HG03520 (cell line): ENCODE data around the gene EPN2.

ENCODE experiments used
- ATAC-seq: cut with Tn5 transposase; IDR thresholded peaks from one replicate; pipeline ENCODE4 v1.9.1; 2021; ENCODE audit warnings: mild to moderate bottlenecking, moderate library complexity; ENCODE audit not compliant: unreplicated experiment

EPN2 gene

DNA sequence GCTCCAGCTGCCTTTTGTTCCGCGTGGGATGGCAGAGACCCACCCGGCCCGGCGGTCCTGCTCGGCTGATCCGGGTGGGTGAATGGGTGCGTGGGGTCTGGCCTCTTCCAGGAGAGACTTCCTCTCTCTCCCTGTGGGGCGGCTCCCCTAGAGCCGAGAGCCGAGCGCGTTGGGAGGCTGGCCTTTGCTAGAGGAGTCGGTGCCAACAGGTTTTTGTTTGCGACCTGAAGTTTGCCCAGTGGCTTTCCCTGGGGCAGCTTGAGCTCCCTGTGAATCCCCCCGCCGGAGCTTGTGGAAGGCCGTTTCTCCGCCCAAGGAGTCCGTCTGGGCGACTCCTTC lies 970 bp downstream of the EPN2 start:
- ATAC-seq, result no peak

DNA sequence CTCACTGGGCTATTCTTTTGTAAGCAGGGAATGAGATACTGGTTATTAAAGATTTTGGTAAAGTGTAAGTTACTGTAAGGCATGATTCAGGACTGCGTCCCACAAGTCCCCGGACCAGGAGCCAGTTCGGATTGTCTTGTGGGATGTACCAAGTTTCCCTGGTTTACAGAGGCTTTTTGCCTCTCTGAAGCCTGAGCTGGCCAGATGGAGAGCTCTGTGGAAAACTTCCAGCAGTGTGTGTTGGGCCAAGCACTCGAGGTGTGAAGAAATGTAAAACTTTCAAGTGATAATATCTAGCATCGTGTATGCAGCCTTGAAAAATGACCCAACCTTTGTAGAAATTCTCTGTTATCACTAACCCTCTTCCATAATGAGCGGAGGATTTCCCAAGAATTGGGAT lies 2.4 kb downstream of the EPN2 start:
- ATAC-seq, result no peak

DNA sequence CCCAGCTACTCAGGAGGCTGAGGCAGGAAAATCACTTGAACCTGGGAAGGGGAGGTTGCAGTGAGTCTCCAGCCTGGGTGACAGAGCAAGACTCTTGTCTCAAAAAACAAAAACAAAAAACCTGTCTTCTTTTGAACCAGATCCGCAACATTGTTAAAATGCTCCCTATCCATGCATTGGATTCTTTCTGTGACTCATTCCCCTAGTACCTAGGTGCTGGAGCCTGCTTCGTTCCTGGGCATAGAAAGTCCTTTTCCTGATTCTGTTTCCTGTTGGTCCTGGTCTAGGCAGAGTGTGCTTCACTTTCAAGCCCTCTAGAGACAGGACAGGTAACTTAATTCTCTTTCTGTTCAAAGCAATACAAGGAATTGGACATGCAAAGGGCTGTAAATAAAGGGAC lies 5.2 kb downstream of the EPN2 start:
- no peak for ATAC-seq

DNA sequence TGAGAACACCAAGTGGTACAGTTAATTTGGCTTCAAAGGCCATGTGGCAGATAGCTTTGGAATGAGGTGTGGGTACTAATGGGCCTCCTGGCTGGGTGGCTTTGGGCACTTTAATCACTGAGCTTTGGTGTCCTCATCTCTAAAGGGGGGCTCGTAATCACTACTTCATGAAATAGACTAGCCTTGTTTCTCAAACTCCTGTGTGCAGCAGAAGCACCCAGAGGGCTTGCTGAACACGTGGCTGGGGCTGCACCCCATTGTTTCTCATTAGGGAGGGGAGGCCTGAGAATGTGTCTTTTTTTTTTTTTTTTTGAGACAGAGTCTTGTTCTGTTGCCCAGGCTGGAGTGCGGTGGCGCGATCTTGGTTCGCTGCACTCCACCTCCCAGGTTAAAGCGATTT lies 5.8 kb downstream of the EPN2 start:
- ATAC-seq, result no peak

DNA sequence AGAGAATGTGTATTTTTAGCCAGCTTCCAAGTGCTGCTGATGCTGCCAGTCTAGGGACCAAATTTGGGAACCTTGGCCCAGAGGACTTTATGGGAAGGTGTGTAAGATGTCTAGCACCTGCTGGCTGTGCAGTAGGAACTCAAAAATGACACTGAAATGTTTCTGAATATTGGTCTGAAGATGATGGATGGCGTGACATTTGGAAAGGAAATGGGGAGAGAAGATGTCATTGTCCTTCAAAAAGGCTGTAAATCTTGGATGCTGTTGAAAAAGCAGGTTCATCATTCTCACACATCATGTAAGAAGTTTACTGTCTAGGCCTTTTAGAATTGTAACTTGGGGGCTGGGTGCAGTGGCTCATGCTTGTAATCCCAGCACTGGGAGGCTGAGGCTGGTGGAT lies 6.7 kb downstream of the EPN2 start:
- no peak for ATAC-seq

DNA sequence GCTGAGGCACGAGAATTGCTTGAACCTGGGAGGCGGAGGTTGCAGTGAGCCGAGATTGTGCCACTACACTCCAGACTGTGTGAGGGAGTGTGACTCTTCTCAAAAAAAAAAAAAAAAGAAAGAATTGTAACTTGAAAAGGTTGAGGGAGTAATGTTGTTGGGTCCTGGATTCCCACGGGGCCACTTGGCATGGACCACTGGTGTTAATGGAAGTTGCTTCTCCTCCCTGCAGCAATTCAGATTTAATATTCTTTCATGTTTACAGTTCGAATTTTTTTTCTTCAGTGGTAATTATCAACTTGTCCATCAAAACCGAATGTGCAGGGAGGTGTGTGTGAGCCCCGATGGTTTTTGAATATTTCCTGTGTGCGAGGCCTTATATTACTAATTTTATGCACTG lies 7.2 kb downstream of the EPN2 start:
- ATAC-seq, result no peak

DNA sequence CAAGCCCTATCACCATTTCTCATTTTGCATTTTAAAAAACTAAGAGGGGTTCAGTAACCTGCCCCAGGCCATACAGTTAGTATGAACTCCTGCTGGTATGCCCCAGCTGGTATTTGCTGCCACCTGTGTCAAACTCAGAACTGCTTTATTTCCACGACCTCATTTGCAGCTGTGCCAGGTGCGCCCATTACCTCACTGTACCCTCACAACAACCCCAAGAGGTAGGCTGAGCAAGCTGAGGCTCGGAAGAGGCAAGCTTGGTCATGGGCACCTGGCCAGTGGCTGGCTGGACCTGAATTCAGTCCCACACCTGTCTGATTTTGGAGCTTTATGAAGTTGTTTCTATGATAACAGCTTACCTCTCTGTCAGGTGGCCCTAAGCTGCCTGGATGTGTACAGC lies 7.6 kb downstream of the EPN2 start:
- ATAC-seq, result no peak

DNA sequence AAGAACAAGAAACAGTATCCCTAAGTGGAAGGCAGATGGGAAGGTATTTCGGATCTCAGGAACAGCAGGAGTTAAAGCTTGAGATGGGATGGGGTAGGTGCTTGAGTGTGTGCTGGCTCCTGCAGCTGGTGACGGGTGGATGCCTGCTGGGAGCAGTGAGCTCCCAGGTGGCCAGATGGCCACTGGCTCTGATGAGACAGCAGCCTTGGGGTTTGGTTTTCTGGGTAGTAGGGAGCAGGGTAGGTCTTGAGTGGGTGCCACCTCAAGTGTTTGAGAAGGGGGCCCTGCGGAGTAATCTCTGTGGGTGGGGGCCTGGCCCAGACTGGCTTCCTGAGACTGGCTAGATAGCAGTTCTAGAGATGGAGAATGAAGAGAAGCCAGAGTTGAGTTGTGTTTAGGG lies 10.3 kb downstream of the EPN2 start:
- ATAC-seq, result no peak

DNA sequence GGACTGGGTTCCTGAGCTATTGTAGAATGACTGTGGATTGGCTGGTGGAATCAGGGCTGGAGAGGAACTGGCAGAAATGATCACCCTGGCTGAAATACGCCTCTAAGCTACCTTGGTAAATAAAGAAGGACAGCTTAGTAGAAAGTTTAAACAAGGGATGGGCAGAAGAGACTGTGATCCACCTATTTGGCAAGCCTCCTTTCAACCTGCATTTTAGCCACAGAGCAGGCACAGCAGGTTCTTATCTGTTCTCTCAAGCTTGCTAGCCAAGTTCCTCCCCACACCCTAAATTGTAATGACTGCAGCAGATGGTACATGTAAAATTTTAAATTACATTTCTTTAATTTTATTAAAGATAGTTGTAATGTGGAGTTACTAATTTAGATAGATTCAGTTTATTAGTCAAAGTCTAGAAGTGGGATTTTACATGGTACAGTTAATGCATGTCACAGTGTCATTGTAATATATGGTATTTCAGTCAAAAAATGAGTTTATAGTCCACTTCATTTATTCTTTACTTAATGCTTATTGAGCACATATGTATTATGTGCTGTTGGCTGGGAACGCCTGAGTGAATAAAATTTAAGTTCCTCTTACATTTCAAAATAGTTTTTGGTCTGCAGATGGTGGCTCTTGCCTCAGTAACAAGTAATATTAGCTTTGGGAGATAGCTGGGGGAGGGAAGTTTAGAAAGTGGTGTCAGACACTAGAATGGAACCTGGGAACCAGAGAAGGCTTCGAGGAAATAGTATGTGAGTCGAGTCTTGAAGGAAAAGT lies 11.2 kb downstream of the EPN2 start:
- ATAC-seq, result no peak

DNA sequence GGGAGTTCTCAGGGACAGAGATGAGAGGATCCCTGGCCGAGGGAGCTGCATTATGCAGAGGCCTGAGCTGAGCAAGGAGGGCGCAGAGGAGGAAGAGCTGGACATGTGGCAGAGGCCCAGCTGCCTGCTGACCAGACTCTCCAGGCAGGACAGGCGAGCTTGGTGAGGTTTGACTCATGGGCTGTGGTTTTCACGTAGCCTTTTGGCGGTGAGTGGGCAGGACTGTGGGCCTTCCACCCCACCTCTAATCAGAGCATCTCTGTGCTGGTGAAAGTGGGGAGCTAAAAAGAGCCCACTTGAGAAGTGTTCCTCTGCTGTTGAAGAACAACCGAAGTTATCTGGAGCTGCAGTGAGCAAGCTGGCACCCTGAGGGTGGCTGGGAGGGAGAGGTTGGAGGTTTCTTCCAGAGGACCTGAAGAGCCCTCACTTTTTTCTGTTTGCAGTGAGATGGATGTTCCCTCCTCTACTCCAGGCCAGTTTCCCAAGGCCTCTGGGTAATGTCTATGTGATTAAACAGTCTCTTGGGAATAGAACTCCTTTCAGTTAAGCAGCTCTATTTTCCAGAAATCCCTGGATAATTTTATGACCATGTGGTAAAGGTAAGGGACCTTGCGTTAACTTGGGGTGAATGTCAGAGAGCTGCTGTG lies 11.9 kb downstream of the EPN2 start:
- ATAC-seq, result no peak

DNA sequence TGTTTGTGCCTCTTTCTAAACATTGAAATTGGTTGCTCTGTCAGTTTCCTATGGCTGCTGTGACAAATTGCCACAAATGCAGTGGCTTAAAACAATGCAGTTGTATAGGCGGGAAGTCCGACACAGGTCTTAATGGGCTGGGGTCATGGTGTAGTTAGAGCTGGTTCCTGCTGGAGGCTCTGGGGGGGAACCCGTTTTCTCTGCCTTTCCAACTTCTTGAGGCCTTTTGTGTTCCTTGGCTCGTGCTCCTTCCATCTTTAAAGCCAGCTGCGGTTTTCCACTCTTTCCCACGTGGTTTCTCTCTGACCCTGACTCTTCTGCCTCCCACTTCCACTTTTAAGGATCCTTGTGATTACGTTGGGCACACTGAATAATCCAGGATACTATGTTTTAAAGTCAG lies 12.5 kb downstream of the EPN2 start:
- no peak for ATAC-seq

DNA sequence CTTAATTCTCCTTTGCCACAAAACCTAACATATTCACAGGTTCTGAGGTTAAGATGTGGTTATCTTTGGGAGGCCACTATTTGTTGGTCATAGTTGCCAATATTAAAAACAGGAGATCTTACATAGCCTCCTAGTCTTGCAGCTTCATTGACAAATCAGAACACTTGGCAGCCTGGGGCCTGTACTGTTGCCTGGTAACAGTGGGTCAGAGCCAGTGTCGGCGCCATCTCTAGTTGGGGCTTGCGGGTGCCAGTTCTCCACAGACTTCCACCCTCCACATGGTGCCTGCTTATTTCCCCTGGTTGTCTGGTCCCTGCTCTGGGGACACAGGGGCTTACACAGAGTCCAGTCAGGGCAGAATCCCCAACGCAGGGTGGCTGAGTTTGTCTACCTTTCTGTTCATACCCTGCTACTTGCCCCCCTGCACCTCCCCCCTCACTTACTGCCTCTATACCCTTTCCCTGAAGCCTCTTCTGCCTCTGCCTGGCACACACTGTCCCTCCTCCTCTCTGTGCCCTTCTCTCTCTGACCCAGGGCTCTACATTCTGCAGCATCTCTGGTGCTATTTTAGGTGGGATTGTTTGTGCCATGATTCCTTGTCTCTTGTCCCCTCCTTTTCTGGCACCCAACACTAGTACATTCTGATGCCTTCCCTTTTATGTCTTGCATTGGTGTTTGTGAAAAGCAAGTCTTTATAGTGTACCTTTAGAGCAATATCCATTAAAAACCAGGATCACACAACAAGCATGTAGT lies 13.4 kb downstream of the EPN2 start:
- ATAC-seq, result no peak

DNA sequence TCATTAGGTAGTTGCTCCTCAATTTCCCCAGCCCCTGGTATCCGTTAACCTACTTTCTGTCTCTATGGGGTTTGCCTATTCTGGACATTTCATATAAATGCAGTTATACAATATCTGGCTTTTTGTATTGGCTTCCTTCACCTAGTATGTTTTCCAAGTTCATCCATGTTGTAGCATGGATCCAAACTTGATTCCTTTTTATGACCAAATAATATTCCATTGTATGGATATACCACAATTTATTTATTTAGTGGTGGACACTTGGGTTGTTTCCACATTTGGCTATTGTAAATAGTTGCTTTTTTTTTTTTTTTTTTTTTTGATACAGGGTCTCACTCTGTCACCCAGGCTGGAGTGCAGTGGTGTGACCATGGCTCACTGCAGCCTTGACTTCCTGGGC lies 15.9 kb downstream of the EPN2 start:
- no peak for ATAC-seq

DNA sequence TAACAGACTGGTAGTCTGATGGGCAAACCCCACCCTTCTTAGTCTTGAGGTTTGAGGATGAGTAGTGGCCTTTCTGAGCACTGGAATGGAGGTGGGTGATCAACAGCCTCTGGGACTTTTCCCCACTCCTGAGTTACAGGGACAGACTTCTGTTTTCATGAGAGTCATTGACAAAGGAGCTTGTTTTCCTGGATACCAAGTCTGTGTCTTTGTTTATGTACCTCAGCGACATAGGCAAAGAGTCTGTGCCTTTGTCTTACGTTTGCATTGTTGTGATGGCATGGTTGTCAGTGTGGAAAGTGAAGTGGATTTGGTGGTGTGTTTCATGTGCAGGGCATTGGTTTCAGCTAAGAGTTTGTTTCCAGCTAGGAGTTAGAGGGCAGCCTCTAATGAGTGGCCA lies 17.5 kb downstream of the EPN2 start:
- ATAC-seq, result no peak

DNA sequence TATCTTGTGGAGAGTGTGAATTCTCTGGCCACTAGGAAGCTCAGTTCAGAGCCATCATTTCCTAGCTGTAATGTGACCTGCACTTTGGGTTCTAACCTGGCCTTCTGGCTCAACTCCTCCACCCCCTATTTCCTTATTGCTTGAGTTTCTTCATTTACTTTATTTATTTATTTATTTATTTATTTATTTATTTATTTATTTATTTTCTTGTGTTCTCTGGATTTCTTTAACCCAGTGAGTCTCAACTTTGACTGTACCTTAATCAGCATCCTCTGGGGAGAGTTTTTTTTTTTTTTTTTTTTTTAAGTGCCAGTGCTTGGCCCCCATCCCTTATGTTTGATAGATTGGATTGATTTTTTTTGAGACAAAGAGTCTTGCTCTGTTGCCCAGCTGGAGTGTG lies 18.1 kb downstream of the EPN2 start:
- no peak for ATAC-seq

DNA sequence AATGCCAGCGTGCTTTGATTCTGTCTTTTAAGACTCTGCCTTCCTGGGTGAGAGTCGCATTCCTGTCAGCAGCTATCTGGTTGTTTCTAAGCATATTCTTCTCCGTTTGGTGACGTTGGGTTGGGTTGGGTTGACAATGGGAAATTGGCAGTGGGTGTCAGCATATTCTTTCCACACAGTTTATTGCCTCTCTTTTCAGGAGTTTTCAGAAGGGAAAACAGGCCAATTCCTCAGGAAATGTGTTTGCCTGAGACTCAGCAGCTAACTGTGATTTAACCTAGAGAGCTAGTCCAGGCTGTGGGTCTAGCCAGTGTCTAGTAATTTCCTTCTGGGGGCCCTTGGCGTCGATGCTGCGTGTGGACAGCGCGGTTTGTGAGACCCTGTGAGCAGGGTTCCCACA lies 21.2 kb downstream of the EPN2 start:
- ATAC-seq, result no peak

DNA sequence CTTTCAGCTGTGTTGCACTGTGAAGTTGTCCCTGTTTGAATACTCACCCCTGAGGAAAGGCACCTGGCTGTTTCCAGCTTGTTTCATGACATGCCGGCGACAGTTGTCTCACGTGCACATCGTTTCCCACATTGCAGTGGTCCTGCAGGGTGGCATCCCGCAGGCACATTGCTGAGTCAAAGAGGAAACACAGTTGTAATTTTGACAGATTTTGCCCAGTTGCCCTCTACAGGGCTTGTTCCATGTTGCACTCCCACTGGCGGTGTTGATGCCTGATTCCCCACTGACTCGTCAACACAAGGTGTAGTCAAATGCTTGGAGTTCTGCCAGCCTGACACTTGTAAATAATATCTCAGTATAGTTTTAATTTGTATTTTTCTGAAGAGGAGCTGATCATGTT lies 23.8 kb downstream of the EPN2 start:
- no peak for ATAC-seq

DNA sequence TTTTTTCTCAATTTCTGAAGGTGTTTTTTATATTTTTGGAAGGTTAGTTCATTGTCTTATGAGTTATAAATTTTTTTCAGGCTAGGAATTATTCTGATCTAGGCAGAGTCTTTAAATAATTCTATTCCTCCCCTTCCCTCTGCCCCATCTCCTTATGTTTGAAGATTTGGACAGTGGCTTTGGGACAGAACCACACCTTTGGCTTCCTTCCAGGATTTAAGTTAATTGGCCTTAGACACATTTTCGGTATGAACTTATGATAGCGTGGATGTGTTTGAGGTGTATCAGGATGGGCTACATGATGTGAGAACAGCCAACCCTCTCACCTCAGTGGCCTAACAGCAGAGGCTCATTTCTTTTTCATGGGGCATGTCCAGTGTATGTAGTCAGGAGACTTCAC lies 24.3 kb downstream of the EPN2 start:
- ATAC-seq, result no peak

DNA sequence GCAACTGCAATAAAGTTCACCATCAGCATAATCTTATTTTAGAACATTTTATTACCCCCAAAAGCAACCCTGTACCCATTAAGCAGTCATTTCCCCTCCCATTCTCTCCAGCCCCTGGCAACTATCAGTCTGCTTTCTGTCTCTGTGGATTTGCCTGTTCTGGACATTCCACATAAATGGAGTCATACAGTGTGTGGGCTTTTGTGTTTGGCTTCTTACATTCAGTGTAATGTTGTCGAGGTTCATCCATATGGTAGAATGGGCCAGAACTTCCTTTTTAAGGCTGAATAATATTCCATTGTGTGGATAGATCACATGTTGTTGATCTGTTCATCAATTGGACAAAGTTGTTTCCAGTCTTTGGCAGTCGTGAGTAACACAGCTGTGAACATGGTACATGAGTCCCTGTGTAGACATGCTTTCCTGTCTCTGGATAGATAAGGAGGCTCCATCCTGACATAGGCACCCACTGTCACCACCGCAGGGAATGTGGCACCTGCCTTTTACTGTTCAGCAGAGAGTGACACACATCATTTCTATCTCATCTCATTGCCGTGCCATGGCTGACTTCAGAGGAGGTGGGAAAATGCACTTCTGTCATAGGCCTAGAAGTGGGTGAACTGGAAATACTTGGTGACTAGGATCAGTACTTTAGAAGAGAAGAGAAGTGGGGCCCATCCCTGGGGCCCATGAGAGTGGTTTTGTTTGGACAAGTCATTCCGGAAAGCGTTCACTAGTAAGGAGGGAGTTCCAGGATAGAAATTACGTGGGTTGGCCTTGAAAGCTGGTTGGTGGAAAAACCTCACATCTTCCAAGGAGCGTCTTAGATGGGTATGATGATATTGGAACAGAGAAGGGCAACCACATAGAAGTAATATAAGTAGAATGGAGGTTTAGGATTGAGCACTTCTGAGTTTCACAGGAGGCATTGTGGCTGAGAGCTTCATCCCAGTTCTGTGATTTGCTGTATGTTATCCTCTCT lies 25.8 kb downstream of the EPN2 start:
- ATAC-seq, result no peak

DNA sequence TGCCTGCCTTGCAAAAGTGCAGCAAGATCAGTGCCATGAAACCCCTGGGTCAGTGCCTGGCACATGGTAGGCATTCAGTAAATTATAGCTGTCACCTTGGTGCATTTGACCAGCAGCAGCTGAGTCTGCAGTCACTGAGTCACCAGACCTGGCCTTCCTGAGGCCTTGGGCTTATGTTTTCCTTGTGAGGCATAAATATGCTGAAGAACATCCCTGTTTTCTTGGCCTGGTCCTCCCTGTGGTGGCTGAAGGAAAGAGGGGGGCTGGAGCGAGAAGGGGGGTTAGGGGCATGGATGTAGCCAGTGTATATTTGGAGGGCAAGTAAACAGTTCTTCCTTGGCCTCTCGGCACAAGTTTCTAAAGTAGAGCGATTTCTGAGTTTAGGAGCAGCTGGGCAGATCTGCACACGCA lies 26.5 kb downstream of the EPN2 start:
- ATAC-seq, result no peak

DNA sequence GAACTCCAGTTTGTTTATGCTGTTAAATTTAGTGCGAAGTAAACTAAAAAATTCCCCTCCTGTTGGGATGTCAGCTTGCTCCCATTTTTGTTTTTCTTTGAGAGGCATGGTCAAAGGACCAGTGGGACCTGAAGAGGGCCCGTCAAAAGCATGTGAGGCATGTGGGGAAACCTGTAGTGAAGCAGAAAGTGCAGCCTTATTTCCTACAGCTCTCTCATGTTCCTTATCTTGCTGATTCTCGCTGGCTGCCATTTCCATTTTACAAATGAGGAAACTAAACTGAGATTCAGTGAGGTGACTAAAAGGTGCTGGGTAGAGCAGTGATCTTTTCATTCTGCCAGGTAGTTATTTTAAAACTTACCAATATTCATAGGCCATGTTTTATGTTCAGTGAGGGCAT lies 27.1 kb downstream of the EPN2 start:
- no peak for ATAC-seq
